NCI-H2107 treated with DMSO at 0.1 percent for 48 hours (cell line): ENCODE results near the gene PTGDS.

ENCODE experiments used
- DNase-seq: peaks from one replicate; lab custom pipeline; 2025; ENCODE audit not compliant: unreplicated experiment; lab: John Stamatoyannopoulos, UW

Gene PTGDS

DNA sequence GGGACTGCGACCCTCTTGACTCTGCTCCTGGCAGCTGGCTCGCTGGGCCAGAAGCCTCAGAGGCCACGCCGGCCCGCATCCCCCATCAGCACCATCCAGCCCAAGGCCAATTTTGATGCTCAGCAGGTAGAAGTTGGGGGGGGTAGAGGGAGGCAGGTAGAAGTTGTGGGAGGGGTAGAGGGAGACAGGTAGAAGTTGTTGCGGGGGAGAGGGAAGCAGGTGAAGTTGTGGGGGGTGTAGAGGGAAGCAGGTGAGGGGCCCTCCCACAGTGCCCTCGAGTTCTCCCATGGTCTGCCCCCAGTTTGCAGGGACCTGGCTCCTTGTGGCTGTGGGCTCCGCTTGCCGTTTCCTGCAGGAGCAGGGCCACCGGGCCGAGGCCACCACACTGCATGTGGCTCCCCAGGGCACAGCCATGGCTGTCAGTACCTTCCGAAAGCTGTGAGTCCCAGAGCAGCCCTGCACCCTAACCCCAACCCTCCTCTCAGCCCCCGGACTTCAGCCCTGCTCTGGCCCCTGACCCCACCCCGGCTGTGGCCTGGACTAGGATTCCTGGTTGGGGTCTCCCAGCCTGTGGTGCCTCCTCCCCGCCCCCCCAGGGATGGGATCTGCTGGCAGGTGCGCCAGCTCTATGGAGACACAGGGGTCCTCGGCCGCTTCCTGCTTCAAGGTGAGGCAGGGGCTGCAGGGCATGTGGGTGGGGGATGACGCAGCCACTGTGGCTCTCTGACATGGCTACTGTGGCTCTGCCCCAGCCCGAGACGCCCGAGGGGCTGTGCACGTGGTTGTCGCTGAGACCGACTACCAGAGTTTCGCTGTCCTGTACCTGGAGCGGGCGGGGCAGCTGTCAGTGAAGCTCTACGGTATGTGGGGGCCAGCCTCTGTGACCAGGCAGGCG is 31.7 kb upstream of the PTGDS start:
- no peak for DNase-seq

- no peak for DNase-seq
Observed at GRCh38 chr9:136946228-136947027, 30.9 kb upstream of the PTGDS start.

GRCh38 chr9:136947028-136947891 is 30.0 kb upstream of the PTGDS start:
- DNase-seq, result no peak

DNA sequence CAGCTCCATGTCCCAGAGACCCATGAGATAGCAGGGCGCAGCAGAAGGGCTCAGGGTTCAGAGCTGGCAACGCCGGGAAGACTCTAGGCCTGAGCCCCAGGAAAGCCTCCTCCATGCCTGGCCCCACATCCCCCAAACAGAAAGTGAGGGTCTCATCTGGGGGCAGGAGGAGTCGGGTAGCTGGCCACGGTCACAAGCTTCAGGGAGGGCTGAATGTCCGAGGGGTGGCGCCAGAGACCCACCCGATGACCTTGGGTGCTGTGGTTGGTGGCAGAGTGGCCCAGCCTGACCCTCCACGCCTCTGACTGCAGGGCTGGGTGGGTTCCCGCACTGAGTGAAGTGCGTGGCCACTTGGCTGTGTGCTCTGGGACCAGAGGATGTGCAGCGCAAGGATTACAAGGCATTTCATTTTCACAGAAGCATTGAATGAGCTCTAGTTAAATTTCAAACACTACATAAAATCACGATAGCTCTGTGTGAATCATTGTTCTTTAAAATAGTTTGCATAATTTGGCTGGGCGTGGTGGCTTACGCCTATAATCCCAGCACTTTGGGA is 29.3 kb upstream of the PTGDS start:
- no peak for DNase-seq

GRCh38 chr9:136949239-136949816 is 28.0 kb upstream of the PTGDS start:
- DNase-seq, result peak; percentile 46

DNA sequence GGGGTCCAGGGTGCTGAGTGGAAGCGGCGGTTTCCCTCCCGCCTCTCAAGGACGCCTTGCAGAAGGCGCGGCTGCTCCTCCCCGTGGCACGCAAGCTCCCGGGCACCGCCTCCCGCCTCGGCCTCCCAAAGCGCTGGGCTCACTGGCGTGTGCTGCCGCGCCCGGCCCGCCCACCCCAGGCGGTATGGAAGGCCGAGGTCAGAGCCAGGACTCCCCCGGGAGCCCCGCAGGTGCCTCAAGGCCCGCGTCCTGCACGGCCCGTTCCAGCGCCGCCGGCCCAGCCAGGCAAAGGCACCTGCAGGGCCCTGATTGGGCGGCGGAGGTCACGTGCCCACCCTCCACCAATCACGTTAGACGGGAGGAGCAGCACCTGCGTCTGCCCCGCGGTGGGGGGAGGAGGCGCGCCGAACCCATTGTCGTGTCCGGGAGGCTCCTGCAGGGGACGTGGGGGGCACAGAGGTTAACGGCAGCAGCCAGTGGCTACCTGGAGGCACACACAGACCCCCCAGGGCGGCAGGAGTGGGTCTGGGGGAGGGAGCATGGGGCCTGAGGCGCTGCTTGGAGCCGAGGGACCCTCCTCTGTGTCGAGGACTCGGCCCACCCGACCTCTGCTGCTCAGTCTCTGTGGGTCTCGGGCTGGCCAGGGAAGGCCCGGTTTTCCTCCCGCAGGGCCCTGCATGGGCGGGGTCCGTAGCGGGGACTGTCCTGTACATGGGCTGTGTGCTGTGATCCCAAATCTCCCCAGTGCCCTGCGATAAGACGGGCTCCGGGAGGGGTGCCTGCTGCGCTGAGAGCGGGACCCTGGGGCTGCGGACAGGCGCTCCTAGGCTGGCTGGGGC is 27.3 kb upstream of the PTGDS start:
- peak; percentile 84 for DNase-seq

- DNase-seq, result no peak
Observed at GRCh38 chr9:136950656-136951276, 26.5 kb upstream of the PTGDS start.

DNA sequence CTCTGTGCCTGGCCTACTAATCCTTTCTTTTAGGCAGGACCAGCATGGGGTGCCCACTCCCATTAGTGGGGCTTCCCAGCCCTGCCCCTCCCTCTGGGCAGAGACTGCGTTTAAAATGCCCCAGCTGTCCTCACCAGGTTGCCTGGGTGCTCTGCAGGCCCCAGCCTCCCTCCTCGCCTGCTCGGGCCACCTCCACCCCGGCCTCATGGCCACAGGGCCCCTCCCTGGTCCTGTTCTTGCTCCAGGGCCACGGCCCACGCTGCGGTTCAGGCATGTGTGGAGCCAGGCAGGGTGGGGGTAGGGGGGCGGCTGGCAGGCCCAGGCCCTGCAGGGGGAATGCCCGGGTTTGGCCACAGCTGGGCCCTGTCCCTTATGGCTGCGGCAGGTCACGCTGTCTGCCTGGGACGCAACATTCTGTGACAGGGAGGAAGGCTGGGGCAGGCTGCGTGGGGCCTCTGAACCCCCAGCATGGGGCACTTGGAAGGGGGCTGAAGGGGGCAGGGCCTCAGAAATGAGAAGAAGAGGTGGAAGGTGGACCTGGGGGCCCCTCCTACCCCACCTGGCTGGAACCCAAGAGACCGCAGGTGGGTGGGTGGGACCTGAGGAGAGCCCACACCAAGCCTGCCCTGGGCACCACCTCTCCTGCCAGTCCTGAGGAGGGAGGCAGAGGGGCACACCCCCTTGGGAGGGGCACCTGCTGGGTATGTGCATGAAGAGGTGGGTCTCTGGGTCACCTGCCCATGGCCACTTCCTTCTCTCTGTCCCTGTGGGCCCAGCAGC is 25.6 kb upstream of the PTGDS start, which contains the start of gene LCN12:
Gene LCN12, plus strand, starts transcription at position 733 of the 780 bp plus-strand sequence. CDS start 55 bp downstream, outside the sequence.
- no peak for DNase-seq

DNA sequence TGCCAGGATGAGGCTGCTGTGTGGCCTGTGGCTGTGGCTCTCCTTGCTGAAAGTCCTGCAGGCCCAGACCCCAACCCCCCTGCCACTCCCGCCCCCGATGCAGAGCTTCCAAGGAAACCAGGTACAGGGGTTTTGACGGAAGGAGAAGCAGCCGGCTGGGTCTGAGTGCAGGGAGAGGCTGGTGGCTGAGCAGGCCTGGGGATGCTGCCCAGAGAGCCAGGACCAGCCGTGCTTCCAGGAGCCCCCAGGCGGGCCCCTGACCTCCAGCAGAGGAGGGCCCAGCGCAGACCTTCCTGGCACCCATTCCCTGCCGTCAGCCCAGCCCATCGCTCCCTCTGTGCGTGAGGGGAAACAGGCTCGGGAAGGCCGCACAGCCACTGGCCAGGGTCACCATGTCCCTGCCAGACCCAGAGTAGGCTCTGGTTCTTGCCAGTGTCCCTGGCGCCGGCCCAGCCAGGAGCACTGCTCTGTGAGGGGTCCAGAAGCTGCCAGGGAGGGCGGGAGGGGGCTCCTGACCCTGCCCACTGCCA is 24.9 kb upstream of the PTGDS start:
- no peak for DNase-seq

- no peak for DNase-seq
Observed at GRCh38 chr9:136952876-136953770, 24.2 kb upstream of the PTGDS start.

DNA sequence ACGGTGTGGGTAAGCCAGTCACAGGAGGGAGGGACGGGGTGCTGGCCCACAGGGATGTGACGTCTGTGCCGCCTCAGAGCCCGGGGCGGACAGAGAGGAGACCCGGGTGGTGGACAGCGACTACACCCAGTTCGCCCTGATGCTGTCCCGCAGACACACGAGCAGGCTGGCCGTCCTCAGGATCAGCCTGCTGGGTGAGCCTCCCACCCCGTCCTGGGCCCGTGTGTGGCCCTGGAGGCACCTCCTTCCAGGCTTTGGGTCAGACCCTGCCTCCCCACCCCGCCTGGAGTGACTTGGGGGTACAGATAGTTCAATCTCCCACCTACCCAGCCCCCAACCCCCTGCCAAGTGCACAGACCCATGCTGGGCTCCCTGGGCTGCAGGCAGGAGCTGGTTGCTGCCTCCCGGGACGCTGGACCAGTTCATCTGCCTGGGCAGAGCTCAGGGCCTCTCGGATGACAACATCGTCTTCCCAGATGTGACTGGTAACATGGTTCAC is 23.5 kb upstream of the PTGDS start:
- DNase-seq, result no peak

- DNase-seq, result no peak
Observed at GRCh38 chr9:136954270-136955083, 22.8 kb upstream of the PTGDS start.

DNA sequence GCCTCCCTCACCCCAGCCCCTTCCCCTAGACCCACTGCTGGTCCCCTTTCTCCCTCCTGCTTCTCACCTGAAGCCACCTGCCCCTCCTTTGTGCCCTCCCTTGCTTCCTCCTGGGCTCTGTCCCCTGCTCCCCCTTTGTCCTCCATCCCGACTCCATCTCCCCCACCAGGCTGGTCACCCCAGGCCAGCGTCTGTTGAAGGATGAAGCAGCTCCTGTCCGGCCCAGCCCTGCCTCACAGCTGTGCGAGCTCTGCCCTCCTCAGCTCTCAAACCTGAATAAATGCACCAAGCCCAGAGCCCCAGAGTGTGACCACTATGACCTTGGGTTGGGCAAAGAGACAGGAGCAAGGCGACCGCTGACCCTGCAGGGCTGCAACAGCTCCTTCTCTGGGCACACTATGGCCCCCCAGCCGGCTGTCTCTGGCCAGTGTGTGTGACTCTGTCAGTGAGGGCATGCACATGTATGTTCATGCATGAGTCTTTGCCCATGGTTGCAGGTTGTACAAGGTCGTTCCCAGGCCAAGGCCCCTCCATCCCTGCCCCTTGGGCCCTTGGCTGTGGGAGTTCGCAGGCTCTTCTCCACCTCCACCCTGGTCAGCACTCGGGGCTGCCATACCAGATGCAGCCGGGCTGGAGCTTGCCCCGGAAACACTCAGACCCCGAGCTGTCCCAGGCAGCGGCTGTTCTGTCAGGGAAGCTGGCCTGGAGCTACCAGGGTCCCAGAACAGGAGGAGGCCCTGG is 21.9 kb upstream of the PTGDS start:
- DNase-seq, result no peak

GRCh38 chr9:136955943-136956335 is 21.4 kb upstream of the PTGDS start:
- DNase-seq, result no peak

DNA sequence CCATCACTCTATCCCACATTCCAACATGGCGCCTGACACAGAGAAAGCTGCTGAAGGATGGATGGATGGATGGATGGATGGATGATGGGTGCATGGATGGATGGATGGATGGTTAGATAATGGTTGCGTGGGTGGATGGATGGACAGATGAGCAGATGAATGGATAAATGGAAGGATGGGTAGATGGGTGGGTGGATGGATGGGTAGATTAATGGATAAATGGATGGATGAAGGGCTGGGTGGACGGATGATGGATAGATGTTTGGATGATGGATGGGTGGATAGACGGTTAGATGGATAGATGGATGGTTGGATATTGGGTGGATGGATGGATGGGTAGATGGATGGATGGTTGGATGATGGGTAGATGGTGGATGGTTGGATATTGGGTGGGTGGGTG is 20.7 kb upstream of the PTGDS start:
- DNase-seq, result no peak
